Transverse colon (tissue), 3 donors: Measurements from ENCODE around the gene CCNY.

Experiments used
- CTCF ChIP-seq, 5 experiments: fragments of 200-600 bp in 3 of 5; fragments of 450-650 bp in 2 of 5; sonication (generic) in 3 of 5; IDR thresholded peaks; 1 replicate in 2 of 5; 2 replicates in 3 of 5; pipeline ENCODE4 v1.5.1; 2016 to 2017; ENCODE audit warnings: antibody characterized with exemption in 5 of 5, inconsistent platforms in 3 of 5, mild to moderate bottlenecking in 2 of 5, moderate library complexity in 1 of 5
- EP300 ChIP-seq: sonication (generic); formaldehyde crosslinking; IDR thresholded peaks from one replicate; pipeline ENCODE4 v1.6.1; 2017; ENCODE audit warnings: antibody characterized with exemption, low read depth
- POLR2A ChIP-seq: fragments of 450-650 bp; IDR thresholded peaks from one replicate; pipeline ENCODE4 v1.6.1; 2016; ENCODE audit warnings: antibody characterized with exemption, mild to moderate bottlenecking, moderate library complexity

GRCh38 chr10:35367107-35367859 is 31.0 kb downstream of the CCNY start:
- TF ChIP-seq CTCF (IDR thresholded peaks at IDR 0.05): no peak
- no peak for TF ChIP-seq POLR2A
- no peak for TF ChIP-seq EP300
